ENCODE measurements around the gene C2orf81.
"Not testable (repeated sequence)": the region's sequence is repeated elsewhere in the genome, so short reads cannot be mapped to it uniquely, and the experiment has no call there.

Gene C2orf81

DNA sequence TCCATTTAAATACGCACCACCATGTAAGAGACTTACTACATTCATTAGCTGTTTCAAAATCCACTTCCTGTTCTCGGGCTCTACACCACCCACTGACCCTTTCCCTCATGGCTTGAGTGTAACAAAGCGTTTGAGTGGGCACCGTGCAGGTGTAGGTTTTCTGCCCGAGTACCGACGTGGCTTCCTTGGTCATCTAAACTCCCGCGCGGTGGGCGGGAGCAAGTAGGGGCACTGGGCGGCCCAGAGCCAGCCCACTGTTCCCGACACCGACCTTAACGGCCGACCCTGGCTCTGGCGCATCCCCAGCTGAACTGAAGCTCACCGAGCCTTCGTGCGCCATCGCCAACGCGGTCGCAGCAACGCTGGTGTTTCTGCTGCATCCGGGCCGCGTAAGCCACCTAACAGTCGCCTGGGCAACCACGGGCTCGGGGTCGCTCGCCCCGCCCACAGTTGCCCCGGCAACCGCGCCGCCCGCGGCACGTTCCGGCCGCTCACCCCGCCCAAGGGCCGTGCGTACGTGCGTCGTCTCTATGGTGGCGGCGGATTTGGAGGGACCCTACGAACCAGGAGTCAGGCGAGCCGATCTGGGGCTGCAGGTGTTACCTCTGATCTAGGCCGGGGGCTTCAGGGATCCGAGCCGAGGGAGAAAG, at the start of gene C2orf81, which contains the start of gene WDR54:
TSS of gene C2orf81 (minus strand) at position 399 of the 650 bp plus-strand sequence. CDS start at position 340, 59 bp downstream.
TSS of gene WDR54 (plus strand) at position 510 of the 650 bp plus-strand sequence. CDS start 424 bp downstream, outside the sequence.
- DNase-seq = peak; percentile 89

GRCh38 chr2:74470742-74471141, 49.3 kb upstream of the C2orf81 start:
- not testable (repeated sequence) for DNase-seq

- DNase-seq = no peak
Measured at GRCh38 chr2:74464406-74464805, 43.0 kb upstream of the C2orf81 start.

DNA sequence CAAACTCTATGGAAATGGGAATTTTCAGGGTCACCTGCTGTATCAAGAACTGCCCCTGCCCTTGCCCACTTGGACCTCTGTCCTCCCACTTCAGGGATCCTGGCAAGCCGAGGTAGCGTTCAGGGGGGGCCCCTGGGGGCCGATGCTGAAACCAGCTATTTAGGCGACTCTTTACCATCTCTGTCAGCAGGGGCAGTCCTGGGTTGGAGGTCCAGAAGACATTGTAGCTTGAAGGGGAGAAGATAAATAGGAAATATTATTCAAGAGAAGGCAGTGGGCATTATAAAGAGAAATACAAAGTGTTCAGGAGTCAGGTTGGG, 41.3 kb upstream of the C2orf81 start:
- DNase-seq = no peak

- DNase-seq = no peak
Measured at GRCh38 chr2:74462054-74462785, 40.8 kb upstream of the C2orf81 start.

GRCh38 chr2:74461187-74462053, 40.0 kb upstream of the C2orf81 start:
- DNase-seq = no peak

GRCh38 chr2:74460187-74460586, 38.8 kb upstream of the C2orf81 start:
- DNase-seq = not testable (repeated sequence)

- DNase-seq = not testable (repeated sequence)
Measured at GRCh38 chr2:74459503-74460118, 38.2 kb upstream of the C2orf81 start.

DNA sequence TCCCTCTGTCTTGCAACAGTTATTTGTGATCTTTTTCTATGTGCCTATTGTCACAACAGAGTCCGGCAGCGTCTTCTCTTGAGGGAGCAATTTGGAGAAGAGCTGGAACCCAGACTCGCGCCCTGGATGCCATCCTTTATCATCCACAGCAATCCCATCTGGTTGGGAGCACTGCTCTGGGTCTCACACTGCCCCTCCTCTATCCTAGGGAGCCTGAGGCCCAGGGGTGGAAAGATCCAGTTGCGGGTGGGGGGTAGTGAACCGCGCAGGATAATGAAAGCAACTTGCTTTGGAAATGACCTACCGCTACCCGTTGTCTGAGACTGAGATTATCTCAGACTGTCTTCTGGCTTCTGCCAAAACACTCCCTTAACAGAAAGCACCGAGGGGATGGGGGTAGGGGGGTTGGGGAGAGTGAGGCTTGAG, 37.5 kb upstream of the C2orf81 start:
- no peak for DNase-seq

DNA sequence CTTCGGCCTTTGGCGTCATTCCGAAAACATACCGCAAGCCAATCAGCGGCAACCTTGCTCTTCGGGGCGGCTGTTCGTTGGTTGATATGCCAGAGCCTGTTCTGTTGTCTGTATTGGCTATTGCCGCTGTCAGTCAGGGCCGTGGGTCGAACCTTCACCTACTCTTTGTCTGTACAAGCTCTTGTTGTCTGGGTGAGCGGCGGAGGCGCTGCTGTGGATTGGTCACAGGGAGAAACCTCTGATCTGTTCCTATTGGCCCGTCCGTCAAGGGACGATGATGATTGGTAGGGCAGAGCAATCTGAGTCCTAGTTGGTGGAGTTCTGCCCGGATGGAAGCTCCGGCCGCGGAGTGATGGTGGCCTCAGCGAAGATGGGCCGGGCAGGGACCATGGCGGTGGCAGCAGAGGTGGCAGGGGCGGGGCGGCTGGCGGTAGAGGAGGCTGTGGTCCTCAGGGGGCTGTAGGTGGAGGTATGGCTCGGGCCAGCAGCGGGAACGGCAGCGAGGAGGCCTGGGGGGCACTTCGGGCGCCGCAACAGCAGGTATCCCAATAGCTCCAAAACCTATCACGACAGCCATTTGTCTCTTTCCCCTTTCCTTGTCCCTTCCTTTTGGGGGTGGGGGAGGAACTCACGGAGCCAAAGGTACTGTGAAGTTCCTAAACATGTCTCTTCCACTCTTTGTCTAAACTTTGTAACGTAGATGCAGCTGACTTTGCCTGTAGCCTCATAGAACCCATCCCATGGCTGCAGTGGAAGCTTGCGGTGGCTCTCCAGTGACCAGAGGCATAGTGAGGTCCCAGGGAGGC, 36.9 kb upstream of the C2orf81 start, which contains the start of gene WBP1:
TSS of gene WBP1 (plus strand) at position 307 of the 806 bp plus-strand sequence. CDS start at position 472, 165 bp downstream.
- DNase-seq = peak; percentile 100

- no peak for DNase-seq
Measured at GRCh38 chr2:74457549-74458131, 36.2 kb upstream of the C2orf81 start.

- peak; percentile 43 for DNase-seq
Measured at GRCh38 chr2:74457129-74457548, 35.7 kb upstream of the C2orf81 start.

GRCh38 chr2:74454654-74455511, 33.5 kb upstream of the C2orf81 start, which contains the start of gene INO80B:
Gene INO80B (plus strand): TSS chr2:74455087. CDS start chr2:74455117, 30 bp downstream.
- DNase-seq = peak; percentile 98

DNA sequence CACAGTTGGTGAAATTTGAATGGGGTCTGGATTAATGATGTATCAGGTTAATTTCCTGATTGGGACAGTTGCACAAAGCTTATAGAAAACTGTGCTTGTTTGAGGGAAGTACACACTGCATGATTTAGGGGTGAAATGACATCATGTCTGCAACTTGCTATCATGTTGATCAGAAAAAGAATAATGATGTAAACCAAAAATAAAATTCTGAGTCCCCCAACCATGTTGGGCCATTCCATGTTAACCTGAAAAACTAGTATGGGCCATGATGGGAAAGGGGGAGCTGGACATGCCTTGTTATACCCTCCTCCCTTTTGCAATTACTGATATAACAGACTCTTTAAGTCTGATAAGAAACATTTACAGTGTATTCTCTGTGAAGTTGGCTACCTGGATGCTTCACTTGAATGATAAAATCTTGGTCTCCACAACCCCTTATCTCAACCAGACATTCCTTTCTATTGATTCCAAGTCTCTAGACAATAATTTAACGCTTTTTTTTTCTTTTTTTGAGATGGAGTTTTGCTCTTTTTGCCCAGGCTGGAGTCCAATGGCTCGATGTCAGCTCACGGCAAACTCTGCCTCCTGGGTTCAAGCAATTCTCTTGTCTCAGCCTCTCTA, 29.3 kb upstream of the C2orf81 start:
- no peak for DNase-seq

DNA sequence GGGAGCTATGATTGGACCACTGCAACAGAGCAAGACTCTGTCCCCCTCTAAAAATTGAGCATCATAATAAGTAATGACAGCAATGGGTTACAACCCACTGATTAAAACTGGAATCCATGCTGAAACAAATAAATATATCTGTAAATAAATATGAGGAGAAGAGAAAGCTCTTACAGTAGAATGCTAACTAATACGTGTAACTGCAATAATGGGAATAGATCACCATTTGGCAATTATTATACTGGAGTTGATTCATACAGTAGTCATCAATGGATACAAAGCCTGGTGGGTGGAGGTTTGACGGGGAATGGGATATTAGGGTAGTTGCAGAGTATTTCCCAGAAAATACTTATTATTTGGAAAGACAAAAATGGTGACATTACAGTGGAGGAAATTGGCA, 27.4 kb upstream of the C2orf81 start:
- no peak for DNase-seq

DNA sequence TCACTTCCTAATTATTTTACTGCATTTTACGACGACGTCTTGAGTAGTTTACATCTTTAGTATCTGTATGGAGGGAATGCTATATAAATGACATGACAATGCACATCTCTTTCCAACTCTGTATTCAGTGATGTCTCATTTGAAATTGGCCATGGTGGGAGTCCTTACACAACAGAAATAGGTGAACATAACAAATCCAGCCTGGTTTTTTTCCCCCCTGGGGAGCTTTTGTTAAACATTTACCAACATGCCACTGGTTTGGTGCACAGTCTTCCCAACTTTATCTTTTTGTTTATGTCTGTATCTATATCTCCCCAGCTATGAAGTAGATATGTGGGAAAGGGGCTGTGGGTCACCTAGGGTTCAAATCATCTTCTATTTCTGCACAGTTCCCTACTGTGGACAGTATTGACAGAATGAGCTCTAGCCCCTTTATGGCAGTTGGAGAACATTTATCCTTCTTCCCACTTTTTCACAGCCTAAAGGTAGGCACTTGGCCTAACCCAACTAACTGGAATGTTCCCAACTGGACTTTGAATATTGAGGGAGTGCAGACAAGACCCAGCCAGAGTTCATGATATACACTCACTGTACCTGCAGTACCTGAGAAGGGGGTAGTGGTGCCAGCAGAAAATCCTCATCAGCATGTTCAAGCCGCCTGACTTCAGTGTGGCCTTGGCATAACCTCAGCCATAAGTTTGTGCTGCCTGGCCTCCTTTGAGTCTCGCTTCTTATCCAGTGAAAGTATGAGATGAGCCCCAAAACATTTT, 26.0 kb upstream of the C2orf81 start:
- no peak for DNase-seq

DNA sequence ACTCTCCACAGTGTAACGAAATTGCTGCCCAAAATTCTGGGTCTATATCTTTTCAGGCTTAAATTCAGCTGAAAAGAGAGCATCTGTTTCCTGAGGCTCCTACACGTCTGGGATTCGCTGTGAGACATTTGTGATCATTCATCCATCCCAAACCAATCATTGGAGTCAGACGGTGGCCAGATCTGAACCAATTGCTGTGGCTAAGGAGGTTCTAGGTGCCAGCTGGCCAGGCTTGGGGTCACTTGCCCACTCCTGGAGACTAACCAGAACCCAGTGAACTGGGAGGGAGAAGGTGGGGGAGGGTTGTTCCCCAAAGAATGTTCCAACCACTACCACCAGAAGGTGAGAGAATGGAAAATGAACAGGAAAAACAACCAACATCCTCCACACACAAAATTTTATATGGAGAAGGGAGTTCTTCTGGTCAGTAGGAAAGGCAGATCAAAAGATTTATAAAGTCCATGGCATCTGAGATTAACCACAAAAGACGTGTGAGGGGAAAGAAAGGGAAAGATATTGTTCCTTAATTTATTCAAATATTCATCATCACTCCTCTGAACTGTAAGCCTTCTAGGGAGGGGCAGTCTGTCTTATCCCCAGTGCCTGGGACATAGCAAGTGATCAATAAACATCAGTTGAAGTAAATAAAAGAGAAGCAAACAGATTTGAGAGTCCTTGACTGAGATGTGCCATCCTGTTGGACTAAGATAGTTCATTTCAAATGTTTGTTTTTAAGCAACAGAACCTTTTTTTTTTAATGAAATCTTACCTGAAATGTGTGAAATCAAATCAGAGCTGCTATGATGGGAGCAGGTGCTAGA, 23.3 kb upstream of the C2orf81 start:
- no peak for DNase-seq

Measured in fibroblast of skin of right biceps (primary cell).